Right atrium auricular region (tissue), 2 donors: ENCODE measurements around the gene TXNDC17. TPM values are rescaled to one million over a fixed set of nuclear protein-coding genes. Genes with fewer than 3 reads are reported as not detected.

ENCODE experiments used
- DNase-seq: peaks from one replicate; pipeline ENCODE4 v3.0.0-alpha.2; 2019; ENCODE audit warnings: low spot score
- H3K27ac ChIP-seq, 2 donors: fragments of 200-600 bp; sonication (generic); 1 replicate in 1 of 2; 2 replicates in 1 of 2; pipeline ENCODE4 v1.5.1; 2016 to 2019
- H3K27me3 ChIP-seq, 2 donors: fragments of 200-600 bp; sonication (generic); one replicate each; pipeline versions ENCODE4 v1.5.1 to v1.6.0; 2017 to 2019
- H3K36me3 ChIP-seq: fragments of 200-600 bp; sonication (generic); one replicate; pipeline ENCODE4 v1.5.1; 2016
- H3K4me1 ChIP-seq, 2 donors: fragments of 200-600 bp; sonication (generic); one replicate each; pipeline versions ENCODE4 v1.5.1 to v1.6.0; 2017 to 2019
- H3K4me3 ChIP-seq, 2 donors: fragments of 200-600 bp; sonication (generic); 1 replicate in 1 of 2; 2 replicates in 1 of 2; pipeline ENCODE4 v1.5.1; 2017 to 2019; ENCODE audit warnings: mild to moderate bottlenecking in 1 of 2, moderate library complexity in 1 of 2
- H3K9me3 ChIP-seq, 2 donors: fragments of 200-600 bp; sonication (generic); one replicate each; pipeline ENCODE4 v1.5.1; 2019
- CTCF ChIP-seq, 2 donors: fragments of 200-600 bp; sonication (generic); IDR thresholded peaks; one replicate each; pipeline ENCODE4 v1.5.1; 2019; ENCODE audit warnings: antibody characterized with exemption in 2 of 2
- total RNA-seq, 2 donors: library from RNA; depleted of rRNA; stranded (reverse); fragments of >200 nt; gene quantifications; one replicate each; pipeline ENCODE4 v1.1.0, GENCODE V29; 2016

Gene TXNDC17
- total RNA-seq, 2 donors from 2014 or later = 98.0 to 155 TPM

DNA sequence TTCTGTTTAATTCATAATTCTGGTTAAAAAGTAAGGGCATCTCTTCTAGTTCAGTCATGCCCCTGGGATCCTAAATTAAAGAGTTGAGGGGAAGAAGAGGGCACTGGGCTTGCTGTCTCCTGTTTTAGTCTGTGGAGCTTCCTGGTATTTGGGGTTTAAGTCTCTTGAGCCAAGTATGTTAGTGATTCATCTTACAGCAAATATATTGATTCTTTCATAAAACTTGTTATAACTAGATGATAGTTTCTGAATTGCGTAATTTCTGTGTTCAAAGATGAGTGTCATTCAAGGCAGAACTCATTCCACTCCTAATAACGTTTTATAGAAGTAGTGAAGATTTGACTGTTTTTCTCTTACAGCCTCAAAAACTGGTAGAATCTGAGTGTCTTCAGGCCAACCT is 1.7 kb downstream of the TXNDC17 start:
- no peak for TF ChIP-seq CTCF (IDR thresholded peaks at IDR 0.05)
- Histone ChIP-seq H3K36me3 (peaks cover 18% of the 10 kb centered on the region), H3K27ac (no peak overlapping the region), H3K27me3 (no peaks in the 10 kb centered on the region), H3K4me3 (no peak overlapping the region), H3K4me1 (peaks cover 0 to 48% of the 10 kb centered on the region in 2 donors), H3K9me3 (no peaks in the 10 kb centered on the region)
- no peak for DNase-seq

GRCh38 chr17:6643451-6644125 is 2.7 kb downstream of the TXNDC17 start:
- no peak for DNase-seq
- peaks cover 0 to 47% of the 10 kb centered on the region in 2 donors for H3K4me1 ChIP-seq
- no peak overlapping the region for H3K4me3 ChIP-seq
- H3K36me3 ChIP-seq = peaks cover 18% of the 10 kb centered on the region
- no peak overlapping the region for H3K27ac ChIP-seq
- H3K9me3 ChIP-seq = no peaks in the 10 kb centered on the region
- no peaks in the 10 kb centered on the region for H3K27me3 ChIP-seq
- TF ChIP-seq CTCF (IDR thresholded peaks at IDR 0.05) = no peak

- no peak for DNase-seq
- peak in 1 of 2 donors; percentile 11 for TF ChIP-seq CTCF (IDR thresholded peaks at IDR 0.05)
- no peak overlapping the region for H3K4me3 ChIP-seq
- peaks cover 14% of the 10 kb centered on the region for H3K36me3 ChIP-seq
- H3K4me1 ChIP-seq = peaks cover 0 to 34% of the 10 kb centered on the region in 2 donors
- no peak overlapping the region for H3K27ac ChIP-seq
- no peaks in the 10 kb centered on the region for H3K9me3 ChIP-seq
- H3K27me3 ChIP-seq = no peaks in the 10 kb centered on the region
Observed at GRCh38 chr17:6648181-6648580, 7.3 kb downstream of the TXNDC17 start.

- peak; percentile 94 for DNase-seq
- Histone ChIP-seq H3K36me3 (no peaks in the 10 kb centered on the region), H3K27me3 (peaks cover 3 to 5% of the 10 kb centered on the region in 2 donors), H3K27ac (peak within 1 kb of the TSS; percentile 77 to 83), H3K4me1 (peaks cover 0 to 30% of the 10 kb centered on the region in 2 donors), H3K4me3 (peak within 1 kb of the TSS; percentile 80 to 85), H3K9me3 (no peaks in the 10 kb centered on the region)
- TF ChIP-seq CTCF (IDR thresholded peaks at IDR 0.05) = no peak
Observed at GRCh38 chr17:6651354-6651918, 10.6 kb downstream of the TXNDC17 start, which contains the start of the genes C17orf100 and MED31. Gene C17orf100 (plus strand): TSS chr17:6651762. CDS start chr17:6651914, 152 bp downstream. Gene MED31 (minus strand): TSS chr17:6651605. CDS start chr17:6651528, 77 bp downstream.

DNA sequence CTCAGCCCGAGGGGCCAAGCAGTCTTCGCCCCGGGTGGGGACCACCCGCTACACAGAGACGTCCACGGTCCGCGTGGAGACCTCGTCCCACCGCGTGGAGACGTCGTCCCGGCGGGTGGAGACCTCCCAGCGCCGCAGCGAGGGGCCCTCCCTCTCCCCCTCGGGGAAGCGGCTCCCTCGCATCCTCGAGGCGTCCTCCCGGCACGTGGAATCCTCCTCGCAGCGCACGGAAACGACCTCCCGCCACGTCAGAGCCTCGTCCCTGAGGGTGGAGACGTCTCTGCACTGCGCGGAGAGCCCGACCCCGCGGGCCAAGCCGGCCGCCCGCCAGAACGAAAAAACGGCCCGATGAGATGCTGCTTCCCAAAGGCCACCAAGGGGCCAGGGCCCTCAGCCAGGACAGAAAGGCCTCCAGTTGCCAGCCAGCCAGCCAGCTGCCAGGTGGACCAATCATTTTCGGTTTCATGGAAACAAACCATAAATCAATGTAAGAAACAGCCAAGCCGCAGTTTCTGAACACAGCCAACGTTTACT is 11.1 kb downstream of the TXNDC17 start:
- peaks cover 3 to 5% of the 10 kb centered on the region in 2 donors for H3K27me3 ChIP-seq
- H3K4me1 ChIP-seq = peaks cover 0 to 30% of the 10 kb centered on the region in 2 donors
- H3K36me3 ChIP-seq = no peaks in the 10 kb centered on the region
- DNase-seq = no peak
- H3K4me3 ChIP-seq = peak overlapping the region; percentile 80 to 85
- H3K9me3 ChIP-seq = no peaks in the 10 kb centered on the region
- no peak for TF ChIP-seq CTCF (IDR thresholded peaks at IDR 0.05)
- peak overlapping the region in 1 of 2 donors; percentile 83 for H3K27ac ChIP-seq
